Smooth muscle cell of the pulmonary artery (primary cell): ENCODE results near the gene GK. TPM values are rescaled to one million over a fixed set of nuclear protein-coding genes. Genes with fewer than 3 reads are reported as not detected.

Source experiments
- total RNA-seq: library from RNA; depleted of rRNA; stranded (reverse); fragments of >200 nt; gene quantifications from 2 replicates; pipeline ENCODE4 v1.2.3, GENCODE V29; 2014

Gene GK
- total RNA-seq, result 7.1 and 10.2 TPM in 2 replicates

GRCh38 chrX:30653415-30654131, at the start of gene GK:
Gene GK, plus strand, starts transcription at chrX:30653423. Its CDS starts 115 bp downstream, at chrX:30653538.

Other genes starting within 250 kb of the GK start
- not detected in 2 replicates for gene TASL, start 75.7 kb upstream of the GK start, total RNA-seq
- gene TAB3, start 235.8 kb downstream of the GK start, total RNA-seq, result 9.3 and 10.2 TPM in 2 replicates